ENCODE measurements around the gene SLC38A3. TPM values are rescaled to one million over a fixed set of nuclear protein-coding genes. Genes with fewer than 3 reads are reported as not detected.
A peak's percentile ranks its signal among the peaks of the same experiment; 100 is the strongest.

Gene SLC38A3
- total and polyA plus RNA-seq, 2 of the 8 experiments (the other 6 are each of a cell fraction or from before 2014, with no cell fraction given) = 1.2 to 3.7 TPM

GRCh38 chr3:50224639-50225038 is 19.6 kb downstream of the SLC38A3 start (continued):
- TF ChIP-seq CHD7 (IDR thresholded peaks at IDR 0.05; ENCODE audit: insufficient replicate concordance, low read length) (no peak), E2F6 (IDR thresholded peaks at IDR 0.05) (peak; percentile 95), SP2 (IDR thresholded peaks at IDR 0.05; ENCODE audit: low read length) (no peak), CTCF (IDR thresholded peaks at IDR 0.05; ENCODE audit: control extremely low read depth in 1 of 3, insufficient read depth in 1 of 3, low read depth in 1 of 3, low read length in 3 of 3) (peak in 2 of 3 experiments; percentile 26 to 48; a peak in 2 of 4 replicates)

Data from H1 (cell line).